GM12873 (cell line): ENCODE measurements around the gene TBC1D5.

Experiments used
- TF ChIP-seq, protein P1 (sequence below): IDR thresholded peaks from 2 replicates; pipeline ENCODE4 v1.5.1; 2012; ENCODE audit warnings: low read depth, mild to moderate bottlenecking, moderate library complexity, low read length, control low read depth; ENCODE audit not compliant: insufficient read depth; ENCODE audit errors: missing control alignments

TBC1D5 gene

DNA sequence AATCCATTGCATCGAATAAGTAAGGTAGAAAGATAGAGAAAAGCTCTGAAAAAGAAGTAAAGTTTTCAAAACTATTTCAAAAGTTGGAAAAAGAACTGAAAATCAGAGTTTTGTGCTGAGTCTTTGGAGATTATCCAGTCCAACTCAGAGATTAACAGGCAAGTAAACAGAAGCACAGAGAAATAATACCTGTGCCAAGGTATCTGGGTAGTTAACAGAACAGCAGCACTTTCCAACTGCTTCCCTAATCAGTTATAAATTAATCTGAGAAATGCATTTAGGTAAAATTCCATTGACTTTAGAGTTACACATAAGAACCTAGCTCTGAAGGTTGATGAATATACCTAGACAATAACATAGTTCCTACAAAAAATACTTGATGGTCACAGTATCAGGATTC, 355.3 kb downstream of the TBC1D5 start:
- TF ChIP-seq, protein P1, sequence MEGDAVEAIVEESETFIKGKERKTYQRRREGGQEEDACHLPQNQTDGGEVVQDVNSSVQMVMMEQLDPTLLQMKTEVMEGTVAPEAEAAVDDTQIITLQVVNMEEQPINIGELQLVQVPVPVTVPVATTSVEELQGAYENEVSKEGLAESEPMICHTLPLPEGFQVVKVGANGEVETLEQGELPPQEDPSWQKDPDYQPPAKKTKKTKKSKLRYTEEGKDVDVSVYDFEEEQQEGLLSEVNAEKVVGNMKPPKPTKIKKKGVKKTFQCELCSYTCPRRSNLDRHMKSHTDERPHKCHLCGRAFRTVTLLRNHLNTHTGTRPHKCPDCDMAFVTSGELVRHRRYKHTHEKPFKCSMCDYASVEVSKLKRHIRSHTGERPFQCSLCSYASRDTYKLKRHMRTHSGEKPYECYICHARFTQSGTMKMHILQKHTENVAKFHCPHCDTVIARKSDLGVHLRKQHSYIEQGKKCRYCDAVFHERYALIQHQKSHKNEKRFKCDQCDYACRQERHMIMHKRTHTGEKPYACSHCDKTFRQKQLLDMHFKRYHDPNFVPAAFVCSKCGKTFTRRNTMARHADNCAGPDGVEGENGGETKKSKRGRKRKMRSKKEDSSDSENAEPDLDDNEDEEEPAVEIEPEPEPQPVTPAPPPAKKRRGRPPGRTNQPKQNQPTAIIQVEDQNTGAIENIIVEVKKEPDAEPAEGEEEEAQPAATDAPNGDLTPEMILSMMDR: no peak

DNA sequence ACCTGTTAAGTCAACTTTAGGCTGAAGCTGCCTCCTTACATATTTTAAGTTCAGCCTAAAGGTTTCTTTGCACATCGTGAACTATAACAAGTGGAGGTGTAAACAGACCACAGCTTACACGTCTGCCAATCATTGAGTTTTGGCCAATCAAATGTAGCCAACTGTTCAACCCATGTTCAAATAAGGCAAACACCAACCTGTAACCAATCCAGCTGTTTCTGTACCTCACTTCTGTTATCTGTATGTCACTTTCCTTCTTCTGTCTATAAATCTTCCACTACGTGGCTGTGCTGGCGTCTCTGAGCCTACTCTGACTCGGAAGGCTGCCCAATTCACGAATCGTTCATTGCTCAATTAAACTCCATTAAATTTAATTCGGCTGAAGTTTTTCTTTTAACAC, 356.0 kb downstream of the TBC1D5 start:
- TF ChIP-seq, protein P1: no peak

DNA sequence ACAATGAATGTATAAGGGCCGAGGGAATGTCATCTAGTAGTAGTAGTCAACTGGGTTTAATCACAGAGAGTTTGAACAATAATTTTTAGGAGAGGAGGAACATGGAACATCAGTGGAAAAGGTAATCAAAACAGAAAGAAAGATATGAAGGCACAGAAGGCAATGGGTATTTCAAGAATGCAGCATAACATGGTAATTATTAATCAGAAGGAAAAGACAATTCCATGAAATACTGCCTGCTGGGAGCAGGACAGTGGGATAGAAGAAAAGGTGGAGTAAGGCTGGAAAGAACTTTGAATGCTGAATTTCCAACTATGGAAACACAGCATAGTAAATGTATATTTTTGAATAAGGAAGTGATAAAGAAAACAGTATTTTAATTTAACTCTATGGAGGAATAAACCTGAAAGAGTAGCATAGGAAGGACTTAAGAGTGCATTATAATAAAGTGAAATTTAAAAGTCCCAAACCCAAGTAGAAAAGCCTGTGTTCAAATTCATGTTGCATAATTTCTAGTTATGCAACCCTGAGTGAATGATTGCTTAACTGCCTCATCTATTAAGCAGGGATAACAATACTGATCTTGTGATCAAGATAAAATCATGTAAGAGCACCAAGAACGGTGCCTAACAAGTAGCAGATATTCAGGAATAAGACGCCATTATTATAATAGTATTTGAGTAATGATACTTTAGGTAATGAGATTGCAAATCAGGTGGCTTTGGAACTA, 357.7 kb downstream of the TBC1D5 start:
- TF ChIP-seq, protein P1: no peak

DNA sequence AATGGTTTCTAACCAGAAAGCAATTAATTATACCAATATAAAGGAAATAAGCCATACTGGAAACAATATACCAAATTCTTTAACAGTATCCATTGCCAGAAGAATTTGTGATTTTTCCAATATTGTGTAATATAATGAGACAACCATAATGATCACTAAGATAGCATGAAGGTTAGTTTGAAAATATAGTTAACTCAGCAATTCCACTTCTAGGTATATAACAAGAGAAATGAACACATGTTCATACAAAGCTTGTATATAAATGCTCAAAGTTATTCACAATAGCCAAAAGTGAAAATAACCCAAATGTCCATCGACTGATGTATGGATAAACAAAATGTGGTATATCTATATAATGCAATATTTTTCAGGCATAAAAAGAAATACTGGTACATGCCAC, 369.1 kb downstream of the TBC1D5 start:
- TF ChIP-seq, protein P1: no peak

DNA sequence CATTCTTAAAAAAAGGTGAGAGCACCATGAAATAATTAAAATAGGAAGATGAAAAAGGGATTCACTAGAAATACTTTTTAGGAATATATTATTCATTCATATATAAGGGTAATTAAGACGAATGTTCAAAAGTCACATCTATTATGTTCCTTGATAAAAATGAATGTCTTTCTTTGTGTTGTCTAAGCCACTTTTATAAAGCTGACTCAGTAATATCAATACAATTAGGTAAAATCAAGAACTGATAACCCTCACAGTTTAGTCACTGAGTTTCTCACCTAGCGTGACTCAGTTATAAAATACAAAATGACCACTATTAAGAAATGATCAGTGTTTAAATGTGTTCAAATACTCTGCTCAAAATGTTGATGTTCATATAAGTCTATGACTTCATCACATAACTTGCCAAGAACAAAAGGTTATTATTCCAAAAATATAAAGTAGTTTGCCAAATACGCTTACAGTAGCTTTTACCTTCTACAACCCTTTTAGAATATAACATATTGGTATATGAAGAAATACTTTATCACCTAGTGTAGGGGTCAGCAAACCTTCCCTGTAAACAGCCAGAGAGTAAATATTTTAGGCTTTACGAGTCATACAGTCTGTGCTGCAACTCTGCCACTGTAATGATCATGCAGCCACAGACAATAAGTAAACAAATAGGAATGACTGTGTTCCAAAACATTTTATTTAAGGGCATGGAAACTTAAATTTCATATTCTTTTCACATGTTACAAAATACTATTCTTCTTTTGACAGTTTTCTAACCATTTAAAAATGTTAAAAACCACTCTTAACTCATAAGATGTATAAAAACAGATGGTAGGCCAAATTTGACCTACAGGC, 369.8 kb downstream of the TBC1D5 start:
- TF ChIP-seq, protein P1: no peak

DNA sequence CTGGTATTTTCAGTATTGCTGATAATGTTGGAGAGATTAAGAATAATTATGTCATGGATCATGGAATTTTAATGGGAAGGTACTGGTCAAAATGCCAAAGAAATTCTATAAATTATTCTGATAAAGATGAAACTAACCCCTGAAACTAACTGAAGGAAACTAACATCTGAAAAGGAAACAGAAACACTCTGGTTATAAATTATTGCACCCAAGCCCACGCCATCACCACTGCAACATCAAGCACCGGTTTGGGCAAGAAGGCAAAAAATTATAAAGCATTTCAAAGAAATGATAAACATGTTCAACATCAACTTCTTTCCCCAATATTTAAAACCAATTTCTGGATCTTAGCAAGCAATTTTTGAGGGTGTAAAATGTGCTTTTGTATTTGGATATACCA, 372.5 kb downstream of the TBC1D5 start:
- TF ChIP-seq, protein P1: no peak

DNA sequence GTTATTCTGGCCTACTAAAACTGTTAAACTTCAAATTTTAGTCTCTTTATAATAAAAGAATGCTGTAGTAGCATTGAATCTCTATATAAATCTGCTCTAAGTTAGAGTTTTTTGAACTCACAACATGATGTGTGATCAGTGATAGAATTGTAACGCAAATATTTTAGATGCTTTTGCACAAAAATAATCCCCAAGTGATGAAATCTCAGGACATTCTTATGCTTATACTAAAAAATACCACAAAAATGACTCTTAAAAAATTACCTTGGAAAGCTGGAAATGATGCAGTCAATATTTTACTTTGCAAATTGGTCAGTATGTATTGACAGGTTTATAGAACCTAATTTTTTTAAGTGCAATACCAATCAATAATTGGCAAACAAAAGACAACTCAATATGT, 375.3 kb downstream of the TBC1D5 start:
- TF ChIP-seq, protein P1: no peak
